Measurements from ENCODE around the gene GABPA.

GABPA gene

GRCh38 chr21:25752416-25752815 lies 17.6 kb downstream of the GABPA start:
- ChIA-PET POLR2A (no interaction called here), CTCF (interaction anchor here (2.1 to 2.7 kb wide), 2 partner anchors 49 to 144 kb away, joined by 4 to 10 read pairs; no protein-coding TSS in a partner anchor)

GRCh38 chr21:25756190-25756932 lies 21.6 kb downstream of the GABPA start:
- no peak for TF ChIP-seq CTCF (IDR thresholded peaks at IDR 0.05; ENCODE audit: insufficient read depth, low read length, missing control alignments)
- ChIA-PET CTCF (no interaction called here), POLR2A (no interaction called here)
- no peak for DNase-seq (ENCODE audit: low read depth, low spot score)
- H3K4me3 ChIP-seq (ENCODE audit: low read depth, low read length), result no peak overlapping the region

More at GRCh38 chr21:25752416-25752815, 17.6 kb downstream of the GABPA start:
- no peak for DNase-seq (ENCODE audit: low read depth, low spot score)
- H3K4me3 ChIP-seq (ENCODE audit: low read depth, low read length), result no peak overlapping the region
- TF ChIP-seq CTCF (IDR thresholded peaks at IDR 0.05; ENCODE audit: insufficient read depth, low read length, missing control alignments), result no peak

- CTCF ChIA-PET, result no interaction called here
- TF ChIP-seq CTCF (IDR thresholded peaks at IDR 0.05; ENCODE audit: insufficient read depth, low read length, missing control alignments), result no peak
- no peak overlapping the region for H3K4me3 ChIP-seq (ENCODE audit: low read depth, low read length)
- no peak for DNase-seq (ENCODE audit: low read depth, low spot score)
- POLR2A ChIA-PET, result no interaction called here
These were observed 22.8 kb downstream of the GABPA start for GRCh38 chr21:25757531-25757930.

GRCh38 chr21:25759573-25759972 lies 24.8 kb downstream of the GABPA start:
- TF ChIP-seq CTCF (IDR thresholded peaks at IDR 0.05; ENCODE audit: insufficient read depth, low read length, missing control alignments), result no peak
- ChIA-PET CTCF (interaction anchor here (0.6 to 1.0 kb wide), 2 partner anchors 9 to 12 kb away, joined by 3 read pairs; no protein-coding TSS in a partner anchor), POLR2A (no interaction called here)
- DNase-seq (ENCODE audit: low read depth, low spot score), result no peak
- H3K4me3 ChIP-seq (ENCODE audit: low read depth, low read length), result no peak overlapping the region

GRCh38 chr21:25760061-25760460 lies 25.3 kb downstream of the GABPA start:
- no peak for TF ChIP-seq CTCF (IDR thresholded peaks at IDR 0.05; ENCODE audit: insufficient read depth, low read length, missing control alignments)
- ChIA-PET CTCF (interaction anchor here (1.0 kb wide), 1 partner anchor 8 kb away, joined by 3 read pairs; no protein-coding TSS in a partner anchor), POLR2A (no interaction called here)
- DNase-seq (ENCODE audit: low read depth, low spot score), result no peak
- no peak overlapping the region for H3K4me3 ChIP-seq (ENCODE audit: low read depth, low read length)

- TF ChIP-seq CTCF (IDR thresholded peaks at IDR 0.05; ENCODE audit: insufficient read depth, low read length, missing control alignments), result no peak
- no peak overlapping the region for H3K4me3 ChIP-seq (ENCODE audit: low read depth, low read length)
- DNase-seq (ENCODE audit: low read depth, low spot score), result no peak
- POLR2A ChIA-PET, result no interaction called here
- CTCF ChIA-PET, result no interaction called here
These were observed 25.9 kb downstream of the GABPA start for GRCh38 chr21:25760677-25761076.
